Keratinocyte (primary cell): ENCODE data around the gene SAG. TPM values are rescaled to one million over a fixed set of nuclear protein-coding genes. Genes with fewer than 3 reads are reported as not detected.

Source experiments
- DNase-seq: peaks from one replicate; pipeline ENCODE4 v3.0.0-alpha.2; 2011; ENCODE audit warnings: low read depth, missing footprints, low spot score
- FAIRE-seq: peaks from 2 replicates; lab custom pipeline; 2011; peaks lifted over from hg19 to GRCh38; lab: Jason Lieb, UNC
- H2AFZ ChIP-seq: 2 replicates; pipeline ENCODE4 v1.6.0; 2012; ENCODE audit warnings: low read length, control low read depth, inconsistent platforms; ENCODE audit not compliant: control insufficient read depth
- H3K27ac ChIP-seq: 2 replicates; pipeline ENCODE4 v1.5.1; 2011; ENCODE audit warnings: low read length; ENCODE audit not compliant: control insufficient read depth, insufficient read depth
- H3K27me3 ChIP-seq: 3 replicates; pipeline ENCODE4 v1.6.0; 2011; ENCODE audit warnings: low read length; ENCODE audit not compliant: control insufficient read depth, insufficient read depth; ENCODE audit errors: extremely low read depth
- H3K36me3 ChIP-seq, 2 experiments: 2 replicates in 1 of 2; 3 replicates in 1 of 2; pipeline ENCODE4 v1.5.1; 2011; ENCODE audit warnings: low read length in 2 of 2, mild to moderate bottlenecking in 1 of 2; ENCODE audit not compliant: control insufficient read depth in 2 of 2, insufficient read depth in 2 of 2; ENCODE audit errors: extremely low read depth in 1 of 2
- H3K4me1 ChIP-seq: 3 replicates; pipeline ENCODE4 v1.5.1; 2011; ENCODE audit warnings: low read length; ENCODE audit not compliant: control insufficient read depth, insufficient read depth; ENCODE audit errors: extremely low read depth
- H3K4me2 ChIP-seq: 3 replicates; pipeline ENCODE4 v1.6.0; 2011; ENCODE audit warnings: low read depth, low read length; ENCODE audit not compliant: control insufficient read depth, insufficient read depth; ENCODE audit errors: extremely low read depth
- H3K4me3 ChIP-seq, 3 experiments: fragments of 200-600 bp in 1 of 3; sonication (generic) in 1 of 3; 2 replicates in 2 of 3; 3 replicates in 1 of 3; pipeline ENCODE4 v1.5.1; 2011 to 2016; ENCODE audit warnings: low read length in 3 of 3, mild to moderate bottlenecking in 3 of 3, control low read depth in 2 of 3, inconsistent platforms in 1 of 3, low read depth in 1 of 3, mixed read lengths in 1 of 3, mixed run types in 1 of 3, moderate library complexity in 1 of 3; ENCODE audit not compliant: control insufficient read depth in 2 of 3, insufficient read depth in 2 of 3; ENCODE audit errors: extremely low read depth in 1 of 3
- H3K79me2 ChIP-seq: 2 replicates; pipeline ENCODE4 v1.6.0; 2012; ENCODE audit warnings: low read length; ENCODE audit not compliant: control insufficient read depth, insufficient read depth
- H3K9ac ChIP-seq: 3 replicates; pipeline ENCODE4 v1.6.0; 2011; ENCODE audit warnings: low read length; ENCODE audit not compliant: control insufficient read depth, insufficient read depth; ENCODE audit errors: extremely low read depth
- H3K9me1 ChIP-seq: 3 replicates; pipeline ENCODE4 v1.6.0; 2011; ENCODE audit warnings: low read length; ENCODE audit not compliant: control insufficient read depth, insufficient read depth; ENCODE audit errors: extremely low read depth
- H3K9me3 ChIP-seq: 2 replicates; pipeline ENCODE4 v1.5.1; 2012; ENCODE audit warnings: low read depth, low read length; ENCODE audit not compliant: control insufficient read depth
- H4K20me1 ChIP-seq: 3 replicates; pipeline ENCODE4 v1.6.0; 2011; ENCODE audit warnings: low read length; ENCODE audit not compliant: control insufficient read depth, insufficient read depth; ENCODE audit errors: extremely low read depth
- CTCF ChIP-seq, 3 experiments: IDR thresholded peaks in 1 of 3; conservative IDR thresholded peaks in 1 of 3; optimal IDR thresholded peaks in 1 of 3; 2 replicates in 2 of 3; 3 replicates in 1 of 3; pipeline versions ENCODE3 to v1.5.1; 2011; ENCODE audit warnings: low read length in 3 of 3, mild to moderate bottlenecking in 3 of 3, moderate library complexity in 2 of 3, control low read depth in 1 of 3, inconsistent platforms in 1 of 3; ENCODE audit not compliant: insufficient read depth in 2 of 3; ENCODE audit errors: extremely low read depth in 1 of 3
- EZH2 ChIP-seq: IDR thresholded peaks from one replicate; pipeline ENCODE4 v1.6.1; 2012; ENCODE audit warnings: inconsistent platforms, mild to moderate bottlenecking, low read length, moderate library complexity
- dilution Hi-C: fragments of 300-500 bp; cut with MboI; formaldehyde crosslinking; loops from one replicate; pipeline ENCODE4 v1.7.0; 2020; ENCODE audit warnings: low sequenced_read_pairs; ENCODE audit not compliant: extremely low pct_ligation_motif_present
- polyA plus RNA-seq, 5 experiments: library from polyadenylated mRNA; depleted of rRNA in 3 of 5; stranded (reverse) in 3 of 5; stranded (forward) in 1 of 5; unstranded in 1 of 5; fragments of >200 nt; gene quantifications; 1 replicate in 1 of 5; 2 replicates in 3 of 5; 3 replicates in 1 of 5; pipeline versions ENCODE4 v1.2.1 to v1.2.3, GENCODE V29; 2011 to 2012; ENCODE audit warnings: missing spikeins in 2 of 5, low read depth in 1 of 5, low replicate concordance in 1 of 5

The SAG gene
- polyA plus RNA-seq, 1 donor (not counting 4 experiments of a cell fraction or from before 2014, with no cell fraction given), result not detected

GRCh38 chr2:233261819-233262555 is 45.6 kb upstream of the SAG start:
- H3K9ac ChIP-seq, result no peak overlapping the region
- H3K9me1 ChIP-seq, result no peaks in the 10 kb centered on the region
- H2AFZ ChIP-seq, result no peak overlapping the region
- peaks cover 29 to 35% of the 10 kb centered on the region in 2 experiments for H3K36me3 ChIP-seq
- no peaks in the 10 kb centered on the region for H3K9me3 ChIP-seq
- FAIRE-seq (no peak), DNase-seq (no peak)
- peaks cover 2% of the 10 kb centered on the region for H4K20me1 ChIP-seq
- no peak overlapping the region for H3K4me3 ChIP-seq
- no peaks in the 10 kb centered on the region for H3K27me3 ChIP-seq
- no peaks in the 10 kb centered on the region for H3K4me1 ChIP-seq
- peaks cover 29% of the 10 kb centered on the region for H3K79me2 ChIP-seq
- dilution Hi-C loops, result no loop called here
- no peak for TF ChIP-seq EZH2
- TF ChIP-seq CTCF (optimal IDR thresholded peaks at IDR 0.05 in 1 of 3, IDR thresholded peaks at IDR 0.05 in 1 of 3, conservative IDR thresholded peaks at IDR 0.05 in 1 of 3; ENCODE audit: extremely low read depth in 1 of 3, insufficient read depth in 2 of 3, low read length in 3 of 3), result no peak
- H3K4me2 ChIP-seq, result no peak overlapping the region
- H3K27ac ChIP-seq, result no peak overlapping the region

- Histone ChIP-seq H3K4me2 (no peak overlapping the region), H3K9me1 (no peaks in the 10 kb centered on the region), H3K4me1 (no peaks in the 10 kb centered on the region), H3K27ac (no peak overlapping the region), H4K20me1 (peaks cover 2% of the 10 kb centered on the region), H3K36me3 (peaks cover 31 to 35% of the 10 kb centered on the region in 2 experiments), H3K9me3 (no peaks in the 10 kb centered on the region), H3K27me3 (no peaks in the 10 kb centered on the region), H3K9ac (no peak overlapping the region), H3K4me3 (no peak overlapping the region), H2AFZ (no peak overlapping the region), H3K79me2 (peaks cover 26% of the 10 kb centered on the region)
- dilution Hi-C loops, result no loop called here
- DNase-seq, result no peak
- FAIRE-seq, result no peak
- TF ChIP-seq EZH2 (no peak), CTCF (optimal IDR thresholded peaks at IDR 0.05 in 1 of 3, IDR thresholded peaks at IDR 0.05 in 1 of 3, conservative IDR thresholded peaks at IDR 0.05 in 1 of 3; ENCODE audit: extremely low read depth in 1 of 3, insufficient read depth in 2 of 3, low read length in 3 of 3) (no peak)
These were observed 45.1 kb upstream of the SAG start for GRCh38 chr2:233262562-233262961.
